ENCODE results near the gene PKNOX1.
"Not testable (repeated sequence)": the region's sequence is repeated elsewhere in the genome, so short reads cannot be mapped to it uniquely, and the experiment has no call there.

The PKNOX1 gene

DNA sequence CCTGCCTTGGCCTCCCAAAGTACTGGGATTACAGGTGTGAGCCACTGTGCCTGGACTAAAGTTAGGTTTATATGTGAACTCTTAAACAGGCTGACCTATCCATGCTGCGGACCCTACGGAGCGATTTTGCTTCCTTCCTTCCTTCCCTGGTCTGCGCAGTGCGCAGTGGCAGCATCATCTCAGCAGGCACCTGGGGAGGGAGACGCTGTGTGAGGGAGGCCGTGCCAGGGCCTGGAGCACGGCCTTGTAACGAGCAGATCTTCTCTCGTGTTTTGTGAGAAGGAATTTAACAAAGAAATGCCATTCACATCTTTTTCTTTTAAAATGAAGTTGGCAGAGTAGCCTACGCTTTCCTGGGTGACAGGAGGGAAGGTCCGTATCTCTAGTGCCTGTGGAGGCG lies 45.8 kb downstream of the PKNOX1 start:
- DNase-seq (ENCODE audit: low spot score), result no peak

DNA sequence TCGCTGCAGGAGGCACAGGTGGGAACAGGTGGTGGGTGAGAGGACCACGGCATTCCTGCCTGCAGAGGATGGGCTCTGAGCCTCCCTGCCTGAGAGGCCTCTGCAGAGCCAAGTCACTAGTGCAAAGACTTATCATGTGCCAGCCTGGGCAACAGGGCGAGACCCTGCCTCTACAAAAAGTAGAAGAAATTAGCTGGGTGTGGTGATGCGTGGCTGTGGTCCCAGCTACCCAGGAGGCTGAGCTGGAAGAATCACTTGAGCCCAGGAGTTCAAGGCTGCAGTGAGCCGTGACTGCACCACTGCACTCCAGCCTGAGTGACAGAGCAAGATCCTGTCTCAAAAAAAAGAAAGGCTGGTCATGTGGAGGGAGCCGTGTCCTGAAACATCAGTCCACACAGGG lies 46.4 kb downstream of the PKNOX1 start:
- DNase-seq (ENCODE audit: low spot score), result no peak

DNA sequence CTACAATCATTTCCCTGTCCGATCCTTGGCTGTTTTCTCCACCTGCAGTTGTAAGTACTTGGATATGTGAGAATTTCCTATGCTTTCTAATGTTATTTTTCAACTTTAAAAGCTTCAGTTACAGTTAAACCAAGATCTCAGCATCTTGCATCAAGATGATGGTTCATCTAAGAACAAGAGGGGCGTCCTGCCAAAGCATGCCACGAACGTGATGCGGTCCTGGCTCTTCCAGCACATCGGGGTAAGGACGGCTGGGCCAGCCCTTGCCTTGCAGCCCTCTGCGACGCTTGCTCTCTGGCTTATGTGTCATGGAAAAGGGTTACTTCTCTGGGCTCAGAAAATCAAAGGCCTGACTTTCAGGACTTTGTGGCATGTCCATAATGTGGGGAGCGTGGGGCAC lies 46.8 kb downstream of the PKNOX1 start:
- no peak for DNase-seq (ENCODE audit: low spot score)

DNA sequence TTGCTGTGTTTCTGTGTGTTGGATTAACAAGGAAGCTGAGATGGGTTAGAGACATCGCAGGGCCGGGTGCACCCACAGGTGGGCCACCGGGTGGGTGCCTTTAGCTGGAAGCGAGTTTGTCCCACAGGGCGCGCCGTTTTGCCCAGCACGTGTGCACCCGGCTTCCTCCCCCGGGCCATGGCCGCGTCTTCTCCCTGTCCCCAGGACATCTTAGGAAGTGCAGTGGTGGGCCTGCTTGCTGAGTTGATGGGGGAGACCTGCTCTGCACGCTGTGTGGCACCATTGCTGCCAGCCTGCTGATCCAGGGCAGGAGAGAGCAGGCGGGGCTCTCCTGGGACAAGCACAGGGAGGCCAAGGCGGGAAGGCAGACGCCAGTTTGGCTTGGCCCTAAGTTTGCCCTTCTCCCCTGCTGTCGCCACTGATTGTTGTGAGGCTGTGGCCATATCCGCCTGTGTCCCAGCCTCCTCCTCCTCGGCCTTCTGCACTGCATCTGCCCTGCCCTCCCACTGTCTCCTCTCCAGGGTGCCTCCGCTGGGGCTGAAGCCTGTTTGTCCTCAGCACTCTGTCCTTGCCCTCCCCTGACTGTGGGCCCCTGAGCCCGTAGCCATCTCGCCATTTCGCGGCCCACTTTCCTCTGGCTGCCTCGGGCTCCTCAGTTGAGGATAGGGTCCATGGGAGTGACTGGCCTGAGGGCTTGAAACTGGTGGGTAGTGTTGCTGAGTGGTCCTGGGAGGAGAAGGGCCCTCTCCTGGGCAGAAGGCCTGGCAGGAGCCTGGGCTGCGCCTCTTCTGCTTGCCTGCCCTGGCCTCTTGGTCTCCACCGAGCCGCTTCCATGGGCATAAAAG lies 47.6 kb downstream of the PKNOX1 start:
- no peak for DNase-seq (ENCODE audit: low spot score)

DNA sequence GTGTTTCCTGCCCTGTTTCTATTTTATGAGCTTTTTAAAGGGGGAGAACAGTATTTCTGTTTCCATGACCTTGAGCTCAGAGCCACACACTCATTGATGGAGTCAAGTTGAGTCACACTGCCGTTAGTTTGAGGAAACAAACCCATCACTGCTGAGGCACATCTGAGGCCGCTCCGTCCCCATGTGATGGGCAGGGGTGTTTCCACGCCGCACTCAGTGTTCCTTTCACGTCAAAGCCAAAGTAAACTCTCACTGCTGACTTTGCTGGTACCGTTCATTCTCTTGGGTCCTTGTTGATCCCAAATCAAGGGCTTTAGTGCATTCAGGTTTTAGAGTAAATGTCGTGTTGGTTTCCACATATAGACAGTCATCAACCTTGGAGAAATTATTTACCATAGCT lies 48.8 kb downstream of the PKNOX1 start:
- DNase-seq (ENCODE audit: low spot score), result no peak

DNA sequence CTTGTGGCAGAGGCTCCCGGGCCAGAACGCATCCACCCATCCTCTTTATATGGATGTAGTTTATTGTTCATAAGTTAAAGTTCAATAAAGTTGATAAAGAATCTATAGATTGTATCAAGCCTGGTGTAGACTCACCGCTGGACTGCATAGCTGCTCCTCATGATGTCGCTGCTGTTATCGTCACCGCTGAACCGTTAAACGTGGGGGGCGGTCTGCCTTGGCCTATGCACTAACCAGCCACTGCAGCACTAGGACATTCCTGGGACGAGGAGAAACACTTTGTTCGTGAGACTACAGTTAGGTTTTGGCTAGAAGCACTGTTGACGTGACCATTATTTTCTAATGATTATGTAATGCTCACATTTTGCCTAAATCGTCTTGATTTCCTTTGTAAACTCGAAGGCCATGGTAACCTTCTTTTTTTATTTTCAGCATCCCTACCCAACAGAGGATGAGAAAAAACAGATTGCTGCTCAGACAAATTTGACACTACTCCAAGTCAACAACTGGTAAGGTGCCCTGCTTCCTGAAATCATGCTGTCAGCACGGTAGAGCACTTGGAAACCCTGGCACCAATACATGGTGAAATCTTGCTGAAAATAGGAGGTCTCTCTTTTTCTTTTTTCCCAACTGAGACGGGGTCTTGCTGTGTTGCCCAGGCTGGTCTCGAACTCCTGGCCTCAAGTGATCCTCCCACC lies 50.2 kb downstream of the PKNOX1 start:
- no peak for DNase-seq (ENCODE audit: low spot score)

DNA sequence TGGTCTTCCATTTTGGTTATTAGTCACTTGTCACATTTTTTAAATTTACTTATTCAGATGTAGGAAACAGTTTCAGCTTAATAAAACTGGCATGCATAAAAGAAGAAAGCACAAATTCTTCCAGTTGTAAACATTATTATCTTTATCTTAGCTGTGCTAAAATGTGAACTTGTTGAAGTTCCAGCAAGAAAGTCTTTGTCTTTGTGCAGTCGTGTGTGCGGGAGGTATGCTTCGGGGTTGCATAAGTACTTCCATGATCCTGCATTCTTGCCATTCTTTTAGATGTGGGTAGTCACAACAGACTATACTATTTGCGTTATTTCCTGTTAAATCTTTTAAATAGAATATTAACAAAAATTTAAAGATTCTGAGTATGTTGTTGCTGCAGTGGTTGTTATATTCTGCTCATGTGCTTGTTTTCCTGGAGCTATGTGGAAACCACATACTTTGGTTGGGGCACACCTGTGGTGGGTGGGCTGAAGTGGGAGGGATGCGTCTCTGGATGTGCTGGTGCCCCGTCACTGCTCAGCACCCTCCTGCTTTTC lies 51.3 kb downstream of the PKNOX1 start:
- no peak for DNase-seq (ENCODE audit: low spot score)

DNA sequence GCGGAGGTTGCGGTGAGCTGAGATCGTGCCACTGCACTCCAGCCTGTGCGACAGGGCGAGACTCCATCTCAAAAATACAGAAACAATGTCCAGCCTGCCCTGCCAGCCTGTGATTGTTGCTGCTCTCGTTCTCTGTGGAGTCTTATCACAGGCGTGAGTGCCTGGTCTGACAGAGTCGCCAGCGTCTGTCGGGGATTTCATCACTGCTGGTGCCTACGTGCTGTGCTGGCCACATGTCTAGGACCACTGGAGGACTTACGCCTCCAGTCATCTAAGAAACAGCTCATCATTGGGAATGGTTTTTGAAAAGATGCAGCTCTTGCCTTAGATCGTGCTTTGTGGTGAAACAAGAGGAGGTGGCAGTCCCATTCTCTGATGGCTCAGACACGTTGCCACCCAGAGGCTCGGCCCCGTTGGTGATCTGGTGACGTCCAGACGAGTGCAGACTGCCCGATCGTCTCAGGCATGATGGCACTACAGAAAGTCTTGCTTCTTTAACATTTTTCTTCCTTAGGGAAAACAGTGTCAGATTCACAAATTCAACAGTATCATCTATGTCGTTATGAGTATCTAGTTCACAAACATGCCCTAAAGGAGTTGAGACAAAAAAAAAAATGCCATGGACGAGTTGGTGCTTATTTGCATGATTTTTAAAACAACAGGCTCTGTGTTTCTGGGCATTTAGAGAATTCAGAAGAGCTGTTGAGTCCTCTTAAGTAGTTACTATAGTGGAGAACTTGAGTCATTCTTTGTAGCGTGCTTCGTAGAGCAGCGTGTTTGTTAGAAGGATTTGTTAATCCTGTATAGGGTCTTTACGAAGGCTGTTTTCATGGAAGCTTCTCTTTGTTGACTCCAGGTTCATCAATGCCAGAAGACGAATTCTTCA lies 53.7 kb downstream of the PKNOX1 start:
- DNase-seq (ENCODE audit: low spot score), result no peak

DNA sequence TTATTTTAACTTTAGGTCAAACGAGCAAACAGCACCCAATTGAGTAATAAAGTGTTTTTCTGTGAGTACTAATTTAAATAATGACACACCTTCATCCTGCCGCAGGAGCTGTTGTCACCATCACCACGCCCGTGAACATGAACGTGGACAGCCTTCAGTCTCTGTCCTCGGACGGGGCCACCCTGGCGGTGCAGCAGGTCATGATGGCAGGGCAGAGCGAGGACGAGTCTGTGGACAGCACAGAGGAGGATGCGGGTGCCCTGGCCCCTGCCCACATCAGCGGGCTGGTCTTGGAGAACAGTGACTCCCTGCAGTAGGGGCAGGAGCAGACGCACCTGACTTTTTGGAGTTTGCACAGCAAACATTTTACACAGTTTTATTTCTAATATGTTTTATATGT lies 55.4 kb downstream of the PKNOX1 start:
- DNase-seq (ENCODE audit: low spot score), result no peak

DNA sequence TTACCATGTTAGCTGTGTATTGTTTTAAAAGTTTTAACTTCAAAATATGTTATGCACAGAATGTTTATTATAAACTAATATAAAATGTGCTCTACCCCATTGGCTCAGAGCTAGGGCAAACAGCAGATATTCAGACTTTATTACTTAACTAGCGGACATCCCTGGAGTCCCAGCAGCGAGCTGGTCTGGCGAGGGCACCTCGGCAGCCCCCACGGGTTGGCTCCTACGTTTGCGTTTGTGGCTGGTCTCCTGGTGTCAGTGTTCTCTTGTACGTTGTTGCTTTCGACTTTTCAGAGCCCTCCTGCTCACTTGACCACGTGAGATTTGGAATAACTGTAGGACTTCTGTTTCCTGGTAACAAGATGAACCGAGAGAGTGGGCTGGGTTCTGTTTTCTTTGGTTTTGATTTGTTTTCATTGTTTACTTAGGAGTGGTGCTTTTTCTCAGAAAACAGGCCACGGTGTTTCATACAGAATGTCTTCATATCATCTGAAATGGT lies 56.8 kb downstream of the PKNOX1 start:
- DNase-seq (ENCODE audit: low spot score), result no peak

DNA sequence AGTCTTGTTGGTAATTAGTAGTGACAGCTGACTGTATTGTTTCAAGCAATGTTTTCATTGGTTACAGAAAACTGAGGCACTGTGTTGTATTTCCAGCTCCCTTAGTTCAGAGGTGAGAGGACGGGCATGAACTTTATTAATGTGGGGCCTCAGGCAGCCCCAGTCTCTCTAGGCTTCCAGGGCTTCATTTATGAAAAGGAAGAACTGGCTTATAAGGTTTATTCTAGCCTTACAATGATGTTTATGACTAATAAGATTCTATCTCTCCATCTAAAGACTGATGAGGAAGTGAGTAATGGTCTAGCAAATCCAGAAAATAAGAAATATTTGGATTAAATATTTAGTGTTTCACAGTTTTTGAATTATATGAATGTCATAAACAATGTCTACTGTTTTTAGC lies 59.7 kb downstream of the PKNOX1 start:
- no peak for DNase-seq (ENCODE audit: low spot score)

DNA sequence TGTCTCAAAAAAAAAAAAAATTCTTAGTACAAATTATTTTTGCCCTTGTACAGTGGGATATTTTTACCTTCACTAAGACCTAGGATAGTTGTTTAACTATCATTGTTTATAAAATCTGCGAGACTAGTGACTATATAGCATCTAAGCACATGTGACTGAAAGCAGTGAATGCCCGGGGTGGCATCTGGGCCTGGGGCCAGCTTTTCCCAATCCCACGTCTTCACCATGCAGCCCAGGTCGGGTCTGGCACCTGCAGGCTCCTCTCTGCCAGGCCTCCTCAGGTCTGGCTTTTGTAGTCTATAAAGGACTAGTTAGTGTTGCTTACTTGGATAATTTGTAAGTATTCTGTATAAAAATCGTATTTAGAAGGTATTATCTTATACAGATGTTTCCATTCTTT lies 60.5 kb downstream of the PKNOX1 start:
- no peak for DNase-seq (ENCODE audit: low spot score)

DNA sequence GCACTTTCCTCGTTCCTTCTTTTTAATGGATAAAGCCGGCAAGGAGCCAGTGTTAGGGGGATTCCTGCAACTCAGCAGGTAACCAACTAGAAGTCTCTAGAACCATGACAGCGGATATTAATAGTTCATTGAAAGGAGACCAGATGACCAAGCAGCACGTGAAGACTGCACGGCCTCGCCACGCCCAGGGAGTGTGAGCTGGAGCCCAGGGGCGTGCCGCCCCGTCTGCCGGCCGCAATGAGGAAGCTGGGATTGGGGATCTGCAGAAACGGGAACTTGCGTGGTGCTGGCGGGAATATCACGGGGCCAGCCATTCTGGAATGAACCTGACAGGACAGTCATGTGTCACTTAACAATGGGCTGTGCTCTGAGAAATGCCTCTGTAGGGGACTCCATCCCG lies 62.5 kb downstream of the PKNOX1 start:
- not testable (repeated sequence) for DNase-seq (ENCODE audit: low spot score)

DNA sequence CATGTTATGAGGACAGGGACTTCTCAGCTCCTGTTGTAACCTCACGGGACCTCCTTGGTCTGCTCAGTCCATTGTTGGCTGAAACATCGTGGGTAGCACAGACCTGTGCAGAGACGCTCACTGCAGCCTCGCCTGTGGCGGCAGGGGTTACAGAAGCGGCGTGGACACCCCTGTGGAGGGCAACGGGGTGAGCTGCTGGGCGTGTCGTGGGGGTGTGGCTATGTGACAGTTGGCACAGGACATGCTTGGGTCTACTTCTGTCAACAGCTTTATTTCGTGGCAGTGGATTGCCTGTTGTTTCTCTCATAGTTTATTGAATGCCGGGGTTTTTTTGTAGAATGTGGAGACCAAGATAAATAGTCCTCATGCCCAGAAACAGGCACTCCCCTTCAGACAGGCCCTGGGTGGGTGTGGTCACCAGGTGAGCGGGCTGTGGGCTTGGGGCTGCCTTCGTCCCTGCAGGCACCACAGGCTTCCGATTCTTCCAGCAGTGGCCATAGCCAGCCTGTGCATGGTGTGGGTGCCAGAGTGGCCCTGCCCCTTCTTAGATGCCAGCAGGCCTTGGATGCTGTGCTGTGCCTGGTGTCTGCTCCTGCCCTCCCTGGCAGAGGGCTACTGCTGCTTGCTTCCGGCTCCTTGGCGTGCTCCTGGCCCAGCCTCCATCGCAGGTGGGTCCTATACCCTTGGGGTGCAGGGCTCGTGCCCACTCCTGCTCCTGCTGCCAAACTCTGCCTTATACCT lies 63.7 kb downstream of the PKNOX1 start:
- not testable (repeated sequence) for DNase-seq (ENCODE audit: low spot score)

DNA sequence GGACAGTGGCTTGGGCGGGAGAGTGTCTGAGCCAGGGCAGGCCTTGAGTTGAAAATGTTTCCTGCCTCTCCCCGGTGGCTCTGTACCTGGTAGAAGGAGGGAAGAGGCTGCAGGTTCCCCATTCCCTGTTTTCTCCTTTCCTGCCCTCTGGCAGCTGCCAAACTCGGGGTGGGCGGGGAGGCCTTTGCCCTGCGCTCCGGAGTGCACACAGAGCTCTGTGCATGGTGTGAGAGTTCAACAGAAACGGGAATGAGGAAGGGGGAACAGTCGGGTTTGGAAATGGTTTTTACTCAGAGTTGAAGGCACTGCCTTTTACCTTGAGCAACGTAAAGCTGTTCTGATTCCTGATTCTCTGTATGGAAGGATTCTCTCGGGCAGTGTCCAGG lies 64.3 kb downstream of the PKNOX1 start:
- not testable (repeated sequence) for DNase-seq (ENCODE audit: low spot score)

DNA sequence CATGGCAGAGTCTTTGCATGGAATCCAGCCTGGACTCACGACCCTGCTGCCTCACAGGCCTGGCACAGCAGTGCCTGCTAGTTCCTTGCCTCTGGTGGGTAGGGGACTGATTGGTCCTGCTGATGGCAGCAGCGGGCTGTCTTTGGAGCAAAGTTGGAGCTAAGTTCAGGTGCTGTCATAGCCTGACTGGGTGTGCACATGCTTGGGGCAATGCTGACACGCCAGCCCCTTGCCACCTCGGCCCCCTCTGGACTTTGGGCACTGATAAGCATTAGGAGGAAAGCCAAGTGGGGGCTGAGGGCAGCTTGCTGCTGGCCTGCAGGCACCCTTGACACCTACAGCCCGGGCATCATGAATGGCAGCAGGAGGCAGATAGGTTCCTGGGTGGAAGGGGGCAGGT lies 67.8 kb downstream of the PKNOX1 start:
- DNase-seq (ENCODE audit: low spot score), result not testable (repeated sequence)

DNA sequence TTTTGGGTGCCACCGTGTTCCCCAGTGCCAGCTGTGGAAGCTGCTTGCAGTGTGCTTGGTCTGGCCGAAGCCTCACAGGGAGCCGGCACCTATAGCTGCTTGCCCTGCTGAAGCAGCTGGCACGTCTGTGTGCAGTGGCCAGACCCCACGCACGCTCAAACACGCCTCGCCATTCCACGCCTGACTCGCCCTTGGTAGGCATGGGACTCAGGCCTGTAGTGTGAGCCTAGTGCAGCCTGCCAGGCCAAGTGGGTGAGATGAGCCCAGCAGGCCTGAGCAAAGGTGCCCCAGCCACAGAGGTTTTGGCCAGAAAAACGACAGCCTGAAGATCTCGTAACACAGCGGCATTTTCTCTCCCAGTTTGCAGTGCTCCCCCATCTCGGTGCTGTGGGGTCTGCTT lies 68.9 kb downstream of the PKNOX1 start:
- not testable (repeated sequence) for DNase-seq (ENCODE audit: low spot score)

DNA sequence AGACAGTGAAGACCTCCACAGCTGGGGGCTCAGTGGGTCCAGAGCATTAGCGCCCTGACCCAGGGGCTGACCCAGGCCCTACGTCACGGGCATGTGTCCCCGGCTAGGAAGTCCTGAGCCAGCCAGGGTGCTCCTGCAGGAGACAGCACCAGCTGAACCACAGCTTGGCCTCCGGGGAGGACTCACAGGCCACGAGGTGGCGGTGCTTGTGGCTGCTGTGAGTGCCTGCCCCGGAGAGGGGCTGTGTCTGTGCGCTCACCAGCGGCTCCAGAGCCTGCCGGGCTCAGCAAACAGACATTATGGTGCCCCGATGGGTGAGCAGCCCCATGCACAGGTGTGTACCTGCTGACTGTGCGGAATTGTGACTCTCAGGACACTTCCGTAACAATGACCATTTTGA lies 70.2 kb downstream of the PKNOX1 start:
- not testable (repeated sequence) for DNase-seq (ENCODE audit: low spot score)

DNA sequence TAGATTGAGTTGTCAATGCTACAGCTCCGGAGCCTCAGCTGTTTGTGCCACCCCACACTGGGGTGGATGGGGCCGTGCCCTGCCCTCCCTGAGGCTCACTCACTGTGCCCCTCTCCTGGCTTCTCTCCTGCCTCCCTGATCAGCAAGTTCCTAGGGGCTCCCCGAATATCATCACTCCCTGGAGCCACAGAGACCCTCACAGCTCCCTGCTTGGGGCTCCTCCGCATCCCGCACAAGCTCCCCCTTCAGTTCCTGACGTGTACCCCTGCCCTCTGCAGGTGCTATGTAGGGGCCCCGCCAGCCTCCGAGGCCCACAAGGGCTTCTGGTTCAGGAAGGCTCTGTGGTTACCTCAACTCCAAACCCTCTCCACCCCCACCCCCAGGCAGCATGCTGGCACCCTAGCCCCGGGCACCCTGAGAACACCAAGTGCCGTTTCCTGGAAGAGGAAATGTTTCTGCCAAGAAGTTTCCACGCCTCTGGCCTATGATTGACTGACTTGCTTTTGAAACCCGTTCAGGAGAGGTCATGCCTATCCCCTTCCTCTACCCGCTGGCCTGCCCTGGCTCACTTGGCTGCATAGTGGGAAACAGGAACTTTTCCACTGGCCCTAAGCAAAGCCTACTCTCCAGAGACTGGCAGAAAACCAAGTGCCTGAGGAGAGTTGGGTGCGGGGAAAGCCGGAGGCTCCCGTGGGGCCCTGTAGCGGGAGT lies 71.0 kb downstream of the PKNOX1 start:
- not testable (repeated sequence) for DNase-seq (ENCODE audit: low spot score)

All from CD4-positive, alpha-beta T cell treated with Interleukin-6 at 100 ng/mL for 8 hours (primary cell).